ENCODE results near the gene JAZF1.

The JAZF1 gene

GRCh38 chr7:28174901-28175661 lies 5.5 kb downstream of the JAZF1 start:
- no peaks in the 10 kb centered on the region for H3K79me2 ChIP-seq (ENCODE audit: insufficient read depth, low read length)
- H3K4me2 ChIP-seq (ENCODE audit: low read depth, low read length, poor library complexity, severe bottlenecking), result no peak overlapping the region
- H3K9ac ChIP-seq (ENCODE audit: low read length), result no peak overlapping the region

DNA sequence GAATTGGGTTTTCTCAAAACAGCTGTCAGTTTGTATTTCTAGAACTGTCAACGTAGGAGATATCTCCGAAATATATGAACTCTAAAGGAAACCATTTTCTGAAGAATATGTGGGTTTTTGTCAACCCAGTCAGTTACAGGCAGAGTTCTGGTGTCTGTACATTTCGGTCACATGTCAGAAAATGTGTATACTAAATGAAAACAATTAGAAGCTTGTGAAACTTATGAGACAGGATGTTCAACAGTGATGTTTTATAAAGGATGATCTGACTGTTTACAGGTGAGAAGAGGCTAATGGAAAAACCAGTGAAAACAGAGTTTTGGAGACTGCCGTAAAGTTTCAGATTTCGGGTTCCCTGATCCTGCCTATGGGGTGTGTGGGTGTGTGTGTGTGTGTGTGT lies 6.2 kb downstream of the JAZF1 start:
- Histone ChIP-seq H3K9me3 (ENCODE audit: insufficient read depth, low read length) (no peaks in the 10 kb centered on the region), H3K4me2 (ENCODE audit: low read depth, low read length, poor library complexity, severe bottlenecking) (no peak overlapping the region), H4K20me1 (ENCODE audit: low read depth, low read length) (peaks cover 12% of the 10 kb centered on the region; the same call in 1 of the 2 replicates), H3K9me2 (replicated peaks; ENCODE audit: insufficient read depth, low read length) (no peaks in the 10 kb centered on the region), H3K4me3 (ENCODE audit: insufficient read depth, low read length, poor library complexity, severe bottlenecking) (no peak overlapping the region), H3F3A (ENCODE audit: insufficient read depth) (peaks cover 13% of the 10 kb centered on the region), H3K79me2 (ENCODE audit: insufficient read depth, low read length) (no peaks in the 10 kb centered on the region), H2AFZ (ENCODE audit: low read depth, low read length, severe bottlenecking) (no peak overlapping the region), H3K9ac (ENCODE audit: low read length) (no peak overlapping the region), H3K36me3 (ENCODE audit: low read length) (no peaks in the 10 kb centered on the region), H3K27ac (ENCODE audit: low read depth, low read length) (no peak overlapping the region), H3K27me3 (ENCODE audit: low read length) (no peaks in the 10 kb centered on the region)
- TF ChIP-seq, protein P1, sequence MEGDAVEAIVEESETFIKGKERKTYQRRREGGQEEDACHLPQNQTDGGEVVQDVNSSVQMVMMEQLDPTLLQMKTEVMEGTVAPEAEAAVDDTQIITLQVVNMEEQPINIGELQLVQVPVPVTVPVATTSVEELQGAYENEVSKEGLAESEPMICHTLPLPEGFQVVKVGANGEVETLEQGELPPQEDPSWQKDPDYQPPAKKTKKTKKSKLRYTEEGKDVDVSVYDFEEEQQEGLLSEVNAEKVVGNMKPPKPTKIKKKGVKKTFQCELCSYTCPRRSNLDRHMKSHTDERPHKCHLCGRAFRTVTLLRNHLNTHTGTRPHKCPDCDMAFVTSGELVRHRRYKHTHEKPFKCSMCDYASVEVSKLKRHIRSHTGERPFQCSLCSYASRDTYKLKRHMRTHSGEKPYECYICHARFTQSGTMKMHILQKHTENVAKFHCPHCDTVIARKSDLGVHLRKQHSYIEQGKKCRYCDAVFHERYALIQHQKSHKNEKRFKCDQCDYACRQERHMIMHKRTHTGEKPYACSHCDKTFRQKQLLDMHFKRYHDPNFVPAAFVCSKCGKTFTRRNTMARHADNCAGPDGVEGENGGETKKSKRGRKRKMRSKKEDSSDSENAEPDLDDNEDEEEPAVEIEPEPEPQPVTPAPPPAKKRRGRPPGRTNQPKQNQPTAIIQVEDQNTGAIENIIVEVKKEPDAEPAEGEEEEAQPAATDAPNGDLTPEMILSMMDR (IDR thresholded peaks at IDR 0.05; ENCODE audit: insufficient read depth, low read length, poor library complexity, severe bottlenecking), result no peak
- no peak for TF ChIP-seq EZH2phosphoT487 (conservative IDR thresholded peaks at IDR 0.05; ENCODE audit: low read length)

More at GRCh38 chr7:28174901-28175661, 5.5 kb downstream of the JAZF1 start:
- Histone ChIP-seq H3K9me2 (replicated peaks; ENCODE audit: insufficient read depth, low read length) (no peaks in the 10 kb centered on the region), H3K4me3 (ENCODE audit: insufficient read depth, low read length, poor library complexity, severe bottlenecking) (no peak overlapping the region), H3K27ac (ENCODE audit: low read depth, low read length) (no peak overlapping the region), H3K27me3 (ENCODE audit: low read length) (no peaks in the 10 kb centered on the region), H2AFZ (ENCODE audit: low read depth, low read length, severe bottlenecking) (no peak overlapping the region), H4K20me1 (ENCODE audit: low read depth, low read length) (peaks cover 12% of the 10 kb centered on the region; the same call in 1 of the 2 replicates), H3F3A (ENCODE audit: insufficient read depth) (peaks cover 13% of the 10 kb centered on the region), H3K9me3 (ENCODE audit: insufficient read depth, low read length) (no peaks in the 10 kb centered on the region), H3K36me3 (ENCODE audit: low read length) (no peaks in the 10 kb centered on the region)
- TF ChIP-seq, protein P1 (IDR thresholded peaks at IDR 0.05; ENCODE audit: insufficient read depth, low read length, poor library complexity, severe bottlenecking), result no peak
- TF ChIP-seq EZH2phosphoT487 (conservative IDR thresholded peaks at IDR 0.05; ENCODE audit: low read length), result no peak

DNA sequence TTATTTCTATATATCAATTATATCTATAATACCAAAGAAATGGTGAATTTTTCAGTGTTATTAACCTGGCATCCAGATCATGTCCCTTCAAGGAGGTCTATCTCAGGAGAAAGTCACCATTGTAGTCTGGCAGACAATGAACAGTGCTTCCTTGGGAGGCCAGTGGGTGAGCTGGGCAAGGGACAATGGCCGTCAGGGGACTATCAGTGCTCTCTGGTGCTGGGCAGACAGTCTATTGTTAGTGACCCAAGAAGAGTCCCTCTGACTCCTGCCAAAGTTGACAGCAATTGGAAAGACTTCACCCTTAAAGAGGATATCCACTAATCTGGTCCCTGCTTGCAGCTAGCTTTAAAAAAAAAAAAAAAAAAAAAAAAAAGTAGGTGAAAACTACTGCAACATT lies 7.1 kb downstream of the JAZF1 start:
- no peaks in the 10 kb centered on the region for H3K36me3 ChIP-seq (ENCODE audit: low read length)
- H3K9me3 ChIP-seq (ENCODE audit: insufficient read depth, low read length), result no peaks in the 10 kb centered on the region
- H3K27me3 ChIP-seq (ENCODE audit: low read length), result no peaks in the 10 kb centered on the region
- peaks cover 7% of the 10 kb centered on the region for H3F3A ChIP-seq (ENCODE audit: insufficient read depth)
- H3K4me3 ChIP-seq (ENCODE audit: insufficient read depth, low read length, poor library complexity, severe bottlenecking), result no peak overlapping the region
- no peaks in the 10 kb centered on the region for H3K9me2 ChIP-seq (replicated peaks; ENCODE audit: insufficient read depth, low read length)
- H2AFZ ChIP-seq (ENCODE audit: low read depth, low read length, severe bottlenecking), result no peak overlapping the region
- peaks cover 7% of the 10 kb centered on the region; the same call in 1 of the 2 replicates for H4K20me1 ChIP-seq (ENCODE audit: low read depth, low read length)
- no peaks in the 10 kb centered on the region for H3K79me2 ChIP-seq (ENCODE audit: insufficient read depth, low read length)
- TF ChIP-seq, protein P1 (IDR thresholded peaks at IDR 0.05; ENCODE audit: insufficient read depth, low read length, poor library complexity, severe bottlenecking), result no peak
- no peak for TF ChIP-seq EZH2phosphoT487 (conservative IDR thresholded peaks at IDR 0.05; ENCODE audit: low read length)
- no peak overlapping the region for H3K9ac ChIP-seq (ENCODE audit: low read length)
- H3K4me2 ChIP-seq (ENCODE audit: low read depth, low read length, poor library complexity, severe bottlenecking), result no peak overlapping the region
- H3K27ac ChIP-seq (ENCODE audit: low read depth, low read length), result no peak overlapping the region

Data from SU-DHL-6 (cell line).